Fibroblast of skin of right quadriceps (primary cell): ENCODE data around the gene ASCL1.

Source experiments
- DNase-seq: peaks from one replicate; pipeline ENCODE4 v3.0.0-alpha.2; 2013

ASCL1 gene

GRCh38 chr12:102957339-102958050, at the start of gene ASCL1:
ASCL1 (plus strand) TSS chr12:102957674; CDS start chr12:102958245, 571 bp downstream.
- DNase-seq: peak; percentile 10

- no peak for DNase-seq
Measured at GRCh38 chr12:102907918-102908317, 49.6 kb upstream of the ASCL1 start.

- no peak for DNase-seq
Measured at GRCh38 chr12:102910137-102910536, 47.3 kb upstream of the ASCL1 start.

- no peak for DNase-seq
Measured at GRCh38 chr12:102910792-102911191, 46.7 kb upstream of the ASCL1 start.

- DNase-seq: no peak
Measured at GRCh38 chr12:102911320-102911719, 46.2 kb upstream of the ASCL1 start.

- DNase-seq: no peak
Measured at GRCh38 chr12:102912258-102912657, 45.2 kb upstream of the ASCL1 start.

- DNase-seq: no peak
Measured at GRCh38 chr12:102913453-102914226, 43.8 kb upstream of the ASCL1 start.

GRCh38 chr12:102916252-102917025, 41.0 kb upstream of the ASCL1 start:
- no peak for DNase-seq

- no peak for DNase-seq
Measured at GRCh38 chr12:102917026-102917787, 40.3 kb upstream of the ASCL1 start, which contains the start of gene PAH. PAH (minus strand) TSS chr12:102917244; CDS start chr12:102917130, 114 bp downstream.

- no peak for DNase-seq
Measured at GRCh38 chr12:102918840-102919239, 38.6 kb upstream of the ASCL1 start.

GRCh38 chr12:102920271-102920670, 37.2 kb upstream of the ASCL1 start:
- no peak for DNase-seq

GRCh38 chr12:102921240-102921639, 36.2 kb upstream of the ASCL1 start:
- no peak for DNase-seq

- no peak for DNase-seq
Measured at GRCh38 chr12:102927220-102927619, 30.3 kb upstream of the ASCL1 start.

GRCh38 chr12:102933168-102933567, 24.3 kb upstream of the ASCL1 start:
- DNase-seq: no peak

- DNase-seq: no peak
Measured at GRCh38 chr12:102939059-102939458, 18.4 kb upstream of the ASCL1 start.

GRCh38 chr12:102939670-102940222, 17.7 kb upstream of the ASCL1 start:
- DNase-seq: no peak

- no peak for DNase-seq
Measured at GRCh38 chr12:102946042-102946441, 11.4 kb upstream of the ASCL1 start.

GRCh38 chr12:102948941-102949352, 8.5 kb upstream of the ASCL1 start:
- DNase-seq: peak; percentile 13

- no peak for DNase-seq
Measured at GRCh38 chr12:102950107-102950949, 7.1 kb upstream of the ASCL1 start.

GRCh38 chr12:102950950-102951619, 6.4 kb upstream of the ASCL1 start:
- DNase-seq: no peak

- DNase-seq: no peak
Measured at GRCh38 chr12:102951841-102952240, 5.6 kb upstream of the ASCL1 start.
